ENCODE data around the gene RARB. TPM values are rescaled to one million over a fixed set of nuclear protein-coding genes. Genes with fewer than 3 reads are reported as not detected.

Gene RARB
- total RNA-seq, 1 donor from 2014 or later = not detected

DNA sequence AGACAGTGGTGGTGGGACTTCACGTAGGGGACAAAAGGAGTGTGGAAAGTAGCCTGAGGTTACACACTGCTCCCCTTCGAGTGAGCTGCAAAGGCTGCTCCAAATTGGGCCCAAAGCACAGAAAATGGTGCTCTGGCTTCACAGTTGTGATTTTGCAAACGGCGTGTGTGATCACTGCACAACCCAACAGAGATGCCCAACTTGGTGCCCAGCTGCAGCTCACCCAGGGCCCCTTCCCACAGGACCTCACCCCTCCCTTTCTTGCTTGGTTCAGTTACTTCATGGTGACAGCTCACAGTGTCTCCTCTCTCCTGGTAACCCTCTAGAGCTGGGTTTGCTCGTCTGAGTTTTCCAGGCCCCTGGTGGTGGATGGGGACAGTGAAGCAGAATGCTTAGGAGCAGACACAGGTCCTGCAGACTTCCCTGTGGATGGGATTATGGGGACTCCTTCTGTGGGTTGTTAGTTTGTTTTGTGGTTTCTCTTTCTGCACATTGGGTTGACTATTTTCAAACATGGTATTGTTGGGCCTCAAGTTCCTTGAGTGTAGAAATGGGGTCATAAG lies 138.4 kb downstream of the RARB start:
- ATAC-seq (ENCODE audit: low read depth) (no peak), DNase-seq (no peak)
- intact Hi-C loops (cut with micrococcal nuclease) = no loop called here
- TF ChIP-seq, protein P1, sequence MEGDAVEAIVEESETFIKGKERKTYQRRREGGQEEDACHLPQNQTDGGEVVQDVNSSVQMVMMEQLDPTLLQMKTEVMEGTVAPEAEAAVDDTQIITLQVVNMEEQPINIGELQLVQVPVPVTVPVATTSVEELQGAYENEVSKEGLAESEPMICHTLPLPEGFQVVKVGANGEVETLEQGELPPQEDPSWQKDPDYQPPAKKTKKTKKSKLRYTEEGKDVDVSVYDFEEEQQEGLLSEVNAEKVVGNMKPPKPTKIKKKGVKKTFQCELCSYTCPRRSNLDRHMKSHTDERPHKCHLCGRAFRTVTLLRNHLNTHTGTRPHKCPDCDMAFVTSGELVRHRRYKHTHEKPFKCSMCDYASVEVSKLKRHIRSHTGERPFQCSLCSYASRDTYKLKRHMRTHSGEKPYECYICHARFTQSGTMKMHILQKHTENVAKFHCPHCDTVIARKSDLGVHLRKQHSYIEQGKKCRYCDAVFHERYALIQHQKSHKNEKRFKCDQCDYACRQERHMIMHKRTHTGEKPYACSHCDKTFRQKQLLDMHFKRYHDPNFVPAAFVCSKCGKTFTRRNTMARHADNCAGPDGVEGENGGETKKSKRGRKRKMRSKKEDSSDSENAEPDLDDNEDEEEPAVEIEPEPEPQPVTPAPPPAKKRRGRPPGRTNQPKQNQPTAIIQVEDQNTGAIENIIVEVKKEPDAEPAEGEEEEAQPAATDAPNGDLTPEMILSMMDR (IDR thresholded peaks at IDR 0.05) = no peak
- no peaks in the 10 kb centered on the region for H3K4me1 Mint-ChIP-seq
- ChIA-PET POLR2A (no interaction called here), CTCF (no interaction called here)
- no peak overlapping the region for H3K27ac Mint-ChIP-seq
- H3K36me3 Mint-ChIP-seq (ENCODE audit: low read depth) = no peaks in the 10 kb centered on the region
- no peaks in the 10 kb centered on the region for H3K9me3 Mint-ChIP-seq
- no peak overlapping the region for H3K4me3 Mint-ChIP-seq
- peaks cover 4% of the 10 kb centered on the region for H3K27me3 Mint-ChIP-seq

DNA sequence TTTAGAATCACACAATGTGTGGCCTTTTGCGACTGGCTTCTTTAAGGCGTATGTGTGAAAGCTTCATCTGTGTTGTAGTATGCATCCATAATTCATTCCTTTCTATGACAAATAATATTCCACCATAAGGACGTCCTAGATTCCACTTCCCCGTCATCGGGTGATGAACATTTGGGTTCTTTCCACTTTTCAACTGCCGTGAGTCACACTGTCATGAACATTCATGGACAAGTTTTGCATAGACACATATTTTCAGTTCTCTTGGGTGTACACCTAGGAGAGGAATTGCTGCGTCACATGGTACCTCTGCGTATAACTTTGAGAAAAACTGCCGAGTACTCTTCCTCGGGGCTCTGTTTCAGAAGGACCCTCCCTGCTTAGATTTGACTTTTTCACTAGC lies 139.3 kb downstream of the RARB start:
- H3K36me3 Mint-ChIP-seq (ENCODE audit: low read depth) = no peaks in the 10 kb centered on the region
- H3K27ac Mint-ChIP-seq = no peak overlapping the region
- no peak overlapping the region for H3K4me3 Mint-ChIP-seq
- ChIA-PET CTCF (no interaction called here), POLR2A (no interaction called here)
- TF ChIP-seq, protein P1 (IDR thresholded peaks at IDR 0.05) = no peak
- peaks cover 3% of the 10 kb centered on the region for H3K27me3 Mint-ChIP-seq
- DNase-seq = no peak
- no peaks in the 10 kb centered on the region for H3K9me3 Mint-ChIP-seq
- no peak for ATAC-seq (ENCODE audit: low read depth)
- no peaks in the 10 kb centered on the region for H3K4me1 Mint-ChIP-seq
- intact Hi-C loops (cut with micrococcal nuclease) = no loop called here

DNA sequence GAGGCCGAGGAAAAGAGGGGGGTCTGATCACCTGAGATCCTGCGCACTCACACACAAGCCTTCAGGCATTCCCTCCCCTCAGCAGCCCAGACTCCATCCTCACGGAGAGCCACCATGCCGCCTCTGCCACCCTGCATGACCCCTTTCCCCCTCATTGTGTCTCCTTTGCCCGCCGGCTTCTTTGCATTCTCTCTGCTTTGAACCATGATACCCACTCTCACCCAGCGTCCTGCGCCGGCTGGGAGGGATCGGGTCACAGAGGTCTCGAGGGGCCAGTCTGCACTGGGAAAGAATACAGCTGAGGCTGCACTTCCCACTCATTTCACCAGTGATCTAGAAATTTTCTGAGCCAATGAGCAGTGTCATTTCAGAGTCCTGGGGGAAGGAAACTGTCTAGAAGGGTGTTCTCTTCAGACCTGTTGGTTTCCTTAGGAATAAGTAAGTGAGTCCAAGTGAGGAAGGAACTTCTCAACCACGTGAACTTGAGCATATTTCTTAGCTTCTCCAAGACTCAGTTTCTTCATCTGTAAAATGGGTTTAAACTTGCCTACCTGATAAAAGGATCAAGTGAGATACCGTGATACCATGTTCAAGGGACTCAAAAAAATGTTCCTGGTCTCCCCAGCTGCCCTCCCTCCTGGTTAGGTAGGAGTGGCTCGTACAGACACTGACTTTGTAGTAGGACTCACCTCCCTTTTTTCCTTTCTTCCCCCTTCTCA lies 139.9 kb downstream of the RARB start:
- POLR2A ChIA-PET = no interaction called here
- DNase-seq = no peak
- TF ChIP-seq, protein P1 (IDR thresholded peaks at IDR 0.05) = no peak
- no peaks in the 10 kb centered on the region for H3K9me3 Mint-ChIP-seq
- no peaks in the 10 kb centered on the region for H3K4me1 Mint-ChIP-seq
- H3K27me3 Mint-ChIP-seq = no peaks in the 10 kb centered on the region
- no peak overlapping the region for H3K27ac Mint-ChIP-seq
- no peak overlapping the region for H3K4me3 Mint-ChIP-seq
- intact Hi-C loops (cut with micrococcal nuclease) = no loop called here
- no peak for ATAC-seq (ENCODE audit: low read depth)
- no peaks in the 10 kb centered on the region for H3K36me3 Mint-ChIP-seq (ENCODE audit: low read depth)
- CTCF ChIA-PET = no interaction called here

DNA sequence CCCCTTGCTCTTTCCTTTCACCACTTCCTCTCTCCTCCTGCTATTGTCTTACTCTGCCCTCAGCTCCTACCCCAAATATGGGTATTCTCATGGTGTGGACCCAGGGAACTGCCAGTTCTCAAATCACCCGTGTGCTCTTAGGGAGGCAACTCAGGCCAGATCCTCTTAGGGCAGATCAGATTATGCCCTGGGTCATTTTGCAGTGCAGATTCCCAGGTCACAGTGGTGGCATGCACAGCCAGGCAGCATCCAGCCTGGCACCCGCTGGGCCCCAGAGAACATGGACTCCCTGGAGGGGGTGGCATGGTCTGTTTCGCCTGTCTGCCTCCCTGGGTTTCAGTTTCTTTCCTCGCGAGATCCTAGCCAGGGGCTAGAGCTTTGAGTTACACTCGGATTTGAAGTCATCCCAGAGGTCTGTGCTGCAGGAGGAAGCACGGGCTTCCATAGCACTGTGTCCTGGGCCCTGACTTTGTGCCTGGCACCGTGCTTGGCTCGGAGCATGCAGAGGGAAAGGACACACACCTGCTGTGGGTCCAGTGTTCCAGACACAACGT lies 140.5 kb downstream of the RARB start:
- DNase-seq = no peak
- Mint-ChIP-seq H3K4me1 (no peaks in the 10 kb centered on the region), H3K27me3 (no peaks in the 10 kb centered on the region), H3K27ac (no peak overlapping the region), H3K9me3 (no peaks in the 10 kb centered on the region), H3K36me3 (ENCODE audit: low read depth) (no peaks in the 10 kb centered on the region), H3K4me3 (no peak overlapping the region)
- CTCF ChIA-PET = no interaction called here
- no peak for ATAC-seq (ENCODE audit: low read depth)
- TF ChIP-seq, protein P1 (IDR thresholded peaks at IDR 0.05) = no peak
- intact Hi-C loops (cut with micrococcal nuclease) = no loop called here
- POLR2A ChIA-PET = no interaction called here

GRCh38 chr3:25571285-25571684 lies 143.2 kb downstream of the RARB start:
- Mint-ChIP-seq H3K9me3 (no peaks in the 10 kb centered on the region), H3K27ac (no peak overlapping the region), H3K4me1 (no peaks in the 10 kb centered on the region), H3K36me3 (ENCODE audit: low read depth) (no peaks in the 10 kb centered on the region), H3K27me3 (no peaks in the 10 kb centered on the region), H3K4me3 (no peak overlapping the region)
- TF ChIP-seq, protein P1 (IDR thresholded peaks at IDR 0.05) = no peak
- POLR2A ChIA-PET = no interaction called here
- no peak for ATAC-seq (ENCODE audit: low read depth)
- CTCF ChIA-PET = no interaction called here
- no peak for DNase-seq
- intact Hi-C loops (cut with micrococcal nuclease) = no loop called here
